Measurements from ENCODE around the gene TMED5.
"Not testable (repeated sequence)": the region's sequence is repeated elsewhere in the genome, so short reads cannot be mapped to it uniquely, and the experiment has no call there.

TMED5 gene

GRCh38 chr1:93172778-93173177 lies 7.4 kb downstream of the TMED5 start:
- no peak overlapping the region for H3K27ac ChIP-seq (ENCODE audit: low read length)
- H3K36me3 ChIP-seq (ENCODE audit: control insufficient read depth in 2 of 2, insufficient read depth in 2 of 2, low read length in 2 of 2): peaks cover 0 to 3% of the 10 kb centered on the region in 2 donors
- H3K4me3 ChIP-seq (ENCODE audit: low read length in 2 of 2): no peak overlapping the region
- no peaks in the 10 kb centered on the region for H3K4me1 ChIP-seq (ENCODE audit: control insufficient read depth, insufficient read depth, low read length)
- no peaks in the 10 kb centered on the region for H3K9me3 ChIP-seq (ENCODE audit: control insufficient read depth in 2 of 2, low read length in 2 of 2)
- H3K27me3 ChIP-seq (ENCODE audit: control insufficient read depth in 1 of 2, insufficient read depth in 2 of 2, low read length in 2 of 2): no peaks in the 10 kb centered on the region
- no peak overlapping the region for H3K9ac ChIP-seq (ENCODE audit: low read length in 2 of 2)

GRCh38 chr1:93171549-93172034 lies 8.6 kb downstream of the TMED5 start:
- H3K36me3 ChIP-seq (ENCODE audit: control insufficient read depth in 2 of 2, insufficient read depth in 2 of 2, low read length in 2 of 2): peaks cover 0 to 3% of the 10 kb centered on the region in 2 donors
- no peaks in the 10 kb centered on the region for H3K9me3 ChIP-seq (ENCODE audit: control insufficient read depth in 2 of 2, low read length in 2 of 2)
- H3K4me3 ChIP-seq (ENCODE audit: low read length in 2 of 2): no peak overlapping the region
- no peaks in the 10 kb centered on the region for H3K27me3 ChIP-seq (ENCODE audit: control insufficient read depth in 1 of 2, insufficient read depth in 2 of 2, low read length in 2 of 2)
- H3K27ac ChIP-seq (ENCODE audit: low read length): no peak overlapping the region
- H3K9ac ChIP-seq (ENCODE audit: low read length in 2 of 2): no peak overlapping the region
- H3K4me1 ChIP-seq (ENCODE audit: control insufficient read depth, insufficient read depth, low read length): no peaks in the 10 kb centered on the region

GRCh38 chr1:93170141-93170678 lies 10.0 kb downstream of the TMED5 start:
- not testable (repeated sequence) for H3K27me3 ChIP-seq (ENCODE audit: control insufficient read depth in 1 of 2, insufficient read depth in 2 of 2, low read length in 2 of 2); H3K4me1 ChIP-seq (ENCODE audit: control insufficient read depth, insufficient read depth, low read length); H3K27ac ChIP-seq (ENCODE audit: low read length); H3K9ac ChIP-seq (ENCODE audit: low read length in 2 of 2); H3K36me3 ChIP-seq (ENCODE audit: control insufficient read depth in 2 of 2, insufficient read depth in 2 of 2, low read length in 2 of 2); H3K9me3 ChIP-seq (ENCODE audit: control insufficient read depth in 2 of 2, low read length in 2 of 2); H3K4me3 ChIP-seq (ENCODE audit: low read length in 2 of 2)

GRCh38 chr1:93167006-93167405 lies 13.2 kb downstream of the TMED5 start:
- Histone ChIP-seq H3K9ac (ENCODE audit: low read length in 2 of 2) (no peak overlapping the region), H3K4me1 (ENCODE audit: control insufficient read depth, insufficient read depth, low read length) (no peaks in the 10 kb centered on the region), H3K4me3 (ENCODE audit: low read length in 2 of 2) (no peak overlapping the region), H3K36me3 (ENCODE audit: control insufficient read depth in 2 of 2, insufficient read depth in 2 of 2, low read length in 2 of 2) (no peaks in the 10 kb centered on the region), H3K27ac (ENCODE audit: low read length) (no peak overlapping the region), H3K9me3 (ENCODE audit: control insufficient read depth in 2 of 2, low read length in 2 of 2) (no peaks in the 10 kb centered on the region), H3K27me3 (ENCODE audit: control insufficient read depth in 1 of 2, insufficient read depth in 2 of 2, low read length in 2 of 2) (no peaks in the 10 kb centered on the region)

GRCh38 chr1:93165895-93166294 lies 14.3 kb downstream of the TMED5 start:
- H3K27me3 ChIP-seq (ENCODE audit: control insufficient read depth in 1 of 2, insufficient read depth in 2 of 2, low read length in 2 of 2); H3K4me3 ChIP-seq (ENCODE audit: low read length in 2 of 2); H3K27ac ChIP-seq (ENCODE audit: low read length); H3K9ac ChIP-seq (ENCODE audit: low read length in 2 of 2); H3K4me1 ChIP-seq (ENCODE audit: control insufficient read depth, insufficient read depth, low read length); H3K36me3 ChIP-seq (ENCODE audit: control insufficient read depth in 2 of 2, insufficient read depth in 2 of 2, low read length in 2 of 2); H3K9me3 ChIP-seq (ENCODE audit: control insufficient read depth in 2 of 2, low read length in 2 of 2): not testable (repeated sequence)

- no peak overlapping the region for H3K4me3 ChIP-seq (ENCODE audit: low read length in 2 of 2)
- H3K4me1 ChIP-seq (ENCODE audit: control insufficient read depth, insufficient read depth, low read length): no peaks in the 10 kb centered on the region
- H3K9ac ChIP-seq (ENCODE audit: low read length in 2 of 2): no peak overlapping the region
- H3K36me3 ChIP-seq (ENCODE audit: control insufficient read depth in 2 of 2, insufficient read depth in 2 of 2, low read length in 2 of 2): no peaks in the 10 kb centered on the region
- H3K27me3 ChIP-seq (ENCODE audit: control insufficient read depth in 1 of 2, insufficient read depth in 2 of 2, low read length in 2 of 2): no peaks in the 10 kb centered on the region
- no peaks in the 10 kb centered on the region for H3K9me3 ChIP-seq (ENCODE audit: control insufficient read depth in 2 of 2, low read length in 2 of 2)
- no peak overlapping the region for H3K27ac ChIP-seq (ENCODE audit: low read length)
Measured at GRCh38 chr1:93164816-93165215, 15.4 kb downstream of the TMED5 start.

GRCh38 chr1:93163314-93163713 lies 16.9 kb downstream of the TMED5 start:
- not testable (repeated sequence) for H3K36me3 ChIP-seq (ENCODE audit: control insufficient read depth in 2 of 2, insufficient read depth in 2 of 2, low read length in 2 of 2); H3K4me3 ChIP-seq (ENCODE audit: low read length in 2 of 2); H3K27me3 ChIP-seq (ENCODE audit: control insufficient read depth in 1 of 2, insufficient read depth in 2 of 2, low read length in 2 of 2); H3K27ac ChIP-seq (ENCODE audit: low read length); H3K9me3 ChIP-seq (ENCODE audit: control insufficient read depth in 2 of 2, low read length in 2 of 2); H3K9ac ChIP-seq (ENCODE audit: low read length in 2 of 2); H3K4me1 ChIP-seq (ENCODE audit: control insufficient read depth, insufficient read depth, low read length)

- Histone ChIP-seq H3K9ac (ENCODE audit: low read length in 2 of 2) (no peak overlapping the region), H3K4me1 (ENCODE audit: control insufficient read depth, insufficient read depth, low read length) (no peaks in the 10 kb centered on the region), H3K36me3 (ENCODE audit: control insufficient read depth in 2 of 2, insufficient read depth in 2 of 2, low read length in 2 of 2) (peaks cover 3 to 11% of the 10 kb centered on the region in 2 donors), H3K4me3 (ENCODE audit: low read length in 2 of 2) (no peak overlapping the region), H3K27ac (ENCODE audit: low read length) (no peak overlapping the region), H3K27me3 (ENCODE audit: control insufficient read depth in 1 of 2, insufficient read depth in 2 of 2, low read length in 2 of 2) (no peaks in the 10 kb centered on the region), H3K9me3 (ENCODE audit: control insufficient read depth in 2 of 2, low read length in 2 of 2) (no peaks in the 10 kb centered on the region)
Measured at GRCh38 chr1:93159337-93159736, 20.9 kb downstream of the TMED5 start.

- H3K9me3 ChIP-seq (ENCODE audit: control insufficient read depth in 2 of 2, low read length in 2 of 2): no peaks in the 10 kb centered on the region
- H3K27ac ChIP-seq (ENCODE audit: low read length): no peak overlapping the region
- H3K36me3 ChIP-seq (ENCODE audit: control insufficient read depth in 2 of 2, insufficient read depth in 2 of 2, low read length in 2 of 2): peaks cover 7 to 21% of the 10 kb centered on the region in 2 donors
- no peaks in the 10 kb centered on the region for H3K27me3 ChIP-seq (ENCODE audit: control insufficient read depth in 1 of 2, insufficient read depth in 2 of 2, low read length in 2 of 2)
- H3K4me1 ChIP-seq (ENCODE audit: control insufficient read depth, insufficient read depth, low read length): no peaks in the 10 kb centered on the region
- no peak overlapping the region for H3K9ac ChIP-seq (ENCODE audit: low read length in 2 of 2)
- H3K4me3 ChIP-seq (ENCODE audit: low read length in 2 of 2): no peak overlapping the region
Measured at GRCh38 chr1:93155335-93155734, 24.9 kb downstream of the TMED5 start.

GRCh38 chr1:93154898-93155297 lies 25.3 kb downstream of the TMED5 start:
- peaks cover 7 to 21% of the 10 kb centered on the region in 2 donors for H3K36me3 ChIP-seq (ENCODE audit: control insufficient read depth in 2 of 2, insufficient read depth in 2 of 2, low read length in 2 of 2)
- no peak overlapping the region for H3K9ac ChIP-seq (ENCODE audit: low read length in 2 of 2)

GRCh38 chr1:93152835-93153234 lies 27.4 kb downstream of the TMED5 start:
- no peaks in the 10 kb centered on the region for H3K27me3 ChIP-seq (ENCODE audit: control insufficient read depth in 1 of 2, insufficient read depth in 2 of 2, low read length in 2 of 2)
- no peaks in the 10 kb centered on the region for H3K9me3 ChIP-seq (ENCODE audit: control insufficient read depth in 2 of 2, low read length in 2 of 2)
- no peak overlapping the region for H3K27ac ChIP-seq (ENCODE audit: low read length)
- no peaks in the 10 kb centered on the region for H3K4me1 ChIP-seq (ENCODE audit: control insufficient read depth, insufficient read depth, low read length)
- no peak overlapping the region for H3K4me3 ChIP-seq (ENCODE audit: low read length in 2 of 2)
- H3K9ac ChIP-seq (ENCODE audit: low read length in 2 of 2): no peak overlapping the region
- peaks cover 17 to 18% of the 10 kb centered on the region in 2 donors for H3K36me3 ChIP-seq (ENCODE audit: control insufficient read depth in 2 of 2, insufficient read depth in 2 of 2, low read length in 2 of 2)

More at GRCh38 chr1:93154898-93155297, 25.3 kb downstream of the TMED5 start:
- Histone ChIP-seq H3K27me3 (ENCODE audit: control insufficient read depth in 1 of 2, insufficient read depth in 2 of 2, low read length in 2 of 2) (no peaks in the 10 kb centered on the region), H3K27ac (ENCODE audit: low read length) (no peak overlapping the region), H3K9me3 (ENCODE audit: control insufficient read depth in 2 of 2, low read length in 2 of 2) (no peaks in the 10 kb centered on the region), H3K4me1 (ENCODE audit: control insufficient read depth, insufficient read depth, low read length) (no peaks in the 10 kb centered on the region), H3K4me3 (ENCODE audit: low read length in 2 of 2) (no peak overlapping the region)

All from stomach smooth muscle (tissue), 2 donors.